ENCODE measurements around the gene ARHGAP11A.

GRCh38 chr15:32674681-32675080 is 59.4 kb downstream of the ARHGAP11A start:
- no peak for TF ChIP-seq CTCF (IDR thresholded peaks at IDR 0.05; ENCODE audit: control extremely low read depth in 1 of 3, insufficient read depth in 1 of 3, low read depth in 1 of 3, low read length in 3 of 3)
- TF ChIP-seq POLR2A (IDR thresholded peaks at IDR 0.05; ENCODE audit: control extremely low read depth in 1 of 2, low read depth in 2 of 2, low read length in 2 of 2), result no peak
- no peak for TF ChIP-seq CEBPB (IDR thresholded peaks at IDR 0.05; ENCODE audit: low read depth, low read length)
